HG02970 (cell line): ENCODE measurements around the gene SLC22A24.
"Not testable (repeated sequence)": the region's sequence is repeated elsewhere in the genome, so short reads cannot be mapped to it uniquely, and the experiment has no call there.

Source experiments
- ATAC-seq: cut with Tn5 transposase; IDR thresholded peaks from one replicate; pipeline ENCODE4 v1.9.1; 2021; ENCODE audit warnings: mild to moderate bottlenecking, moderate library complexity, moderate number of reproducible peaks; ENCODE audit not compliant: unreplicated experiment, low FRiP score

Gene SLC22A24, protein sequence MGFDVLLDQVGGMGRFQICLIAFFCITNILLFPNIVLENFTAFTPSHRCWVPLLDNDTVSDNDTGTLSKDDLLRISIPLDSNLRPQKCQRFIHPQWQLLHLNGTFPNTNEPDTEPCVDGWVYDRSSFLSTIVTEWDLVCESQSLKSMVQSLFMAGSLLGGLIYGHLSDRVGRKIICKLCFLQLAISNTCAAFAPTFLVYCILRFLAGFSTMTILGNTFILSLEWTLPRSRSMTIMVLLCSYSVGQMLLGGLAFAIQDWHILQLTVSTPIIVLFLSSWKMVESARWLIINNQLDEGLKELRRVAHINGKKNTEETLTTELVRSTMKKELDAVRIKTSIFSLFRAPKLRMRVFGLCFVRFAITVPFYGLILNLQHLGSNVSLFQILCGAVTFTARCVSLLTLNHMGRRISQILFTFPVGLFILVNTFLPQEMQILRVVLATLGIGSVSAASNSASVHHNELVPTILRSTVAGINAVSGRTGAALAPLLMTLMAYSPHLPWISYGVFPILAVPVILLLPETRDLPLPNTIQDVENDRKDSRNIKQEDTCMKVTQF

GRCh38 chr11:63144121-63144520, at the start of gene SLC22A24:
SLC22A24 (minus strand) TSS chr11:63144221; CDS start chr11:63143779, 442 bp downstream.
- no peak for ATAC-seq

GRCh38 chr11:63180536-63180935, 36.5 kb upstream of the SLC22A24 start:
- ATAC-seq = no peak

DNA sequence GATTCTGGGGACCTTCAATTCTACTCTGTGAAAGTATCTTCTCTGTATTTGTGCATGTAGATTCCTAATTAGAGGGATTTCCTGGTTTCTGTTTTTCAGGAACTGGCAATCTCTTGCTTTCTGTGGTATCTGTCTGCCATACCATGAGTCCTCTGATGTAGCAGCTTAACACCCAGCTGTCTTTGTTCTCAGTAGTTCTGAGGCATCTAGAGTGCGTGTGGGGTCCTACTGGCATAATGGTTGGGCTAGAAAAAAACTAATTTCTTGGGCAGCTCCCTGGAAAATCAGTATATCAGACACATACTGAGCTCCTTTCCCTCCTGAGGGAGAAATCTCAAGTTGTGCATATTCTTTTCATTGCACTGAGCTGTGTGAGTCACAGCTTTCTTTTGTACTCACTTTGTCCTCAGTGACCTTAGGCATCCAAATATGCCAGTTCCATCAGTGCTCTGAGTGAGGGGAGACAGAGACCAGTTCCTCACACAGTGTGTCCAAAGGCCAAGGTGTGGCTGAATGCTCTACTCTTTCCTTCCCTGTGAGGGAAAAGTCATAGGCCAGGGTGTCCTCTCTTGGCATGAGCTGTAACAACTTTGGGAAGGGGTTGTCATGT, 35.5 kb upstream of the SLC22A24 start:
- ATAC-seq = no peak

GRCh38 chr11:63177872-63178271, 33.9 kb upstream of the SLC22A24 start:
- no peak for ATAC-seq

- no peak for ATAC-seq
Measured at GRCh38 chr11:63165706-63166310, 21.8 kb upstream of the SLC22A24 start.

GRCh38 chr11:63155794-63156193, 11.8 kb upstream of the SLC22A24 start:
- no peak for ATAC-seq

DNA sequence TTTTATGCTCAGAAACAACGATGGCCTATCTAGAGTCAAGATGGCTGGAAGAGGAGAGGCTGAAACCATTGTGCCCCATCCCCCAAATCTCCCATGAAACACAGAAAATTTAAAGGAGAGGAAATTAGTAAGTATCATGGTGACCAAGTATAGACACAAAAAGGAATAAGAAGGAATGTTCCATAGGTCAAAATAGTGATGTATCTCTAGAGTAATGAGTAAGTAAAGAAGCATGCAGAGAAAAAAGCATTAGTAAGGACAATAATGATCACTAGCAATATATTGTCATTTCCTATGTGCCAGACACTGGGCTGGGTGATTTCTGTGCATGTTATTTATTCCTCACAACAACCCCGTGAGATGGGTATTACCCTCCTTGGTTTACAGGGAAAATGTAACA, 2.6 kb upstream of the SLC22A24 start:
- ATAC-seq = no peak

GRCh38 chr11:63142459-63142858, 1.6 kb downstream of the SLC22A24 start:
- no peak for ATAC-seq

DNA sequence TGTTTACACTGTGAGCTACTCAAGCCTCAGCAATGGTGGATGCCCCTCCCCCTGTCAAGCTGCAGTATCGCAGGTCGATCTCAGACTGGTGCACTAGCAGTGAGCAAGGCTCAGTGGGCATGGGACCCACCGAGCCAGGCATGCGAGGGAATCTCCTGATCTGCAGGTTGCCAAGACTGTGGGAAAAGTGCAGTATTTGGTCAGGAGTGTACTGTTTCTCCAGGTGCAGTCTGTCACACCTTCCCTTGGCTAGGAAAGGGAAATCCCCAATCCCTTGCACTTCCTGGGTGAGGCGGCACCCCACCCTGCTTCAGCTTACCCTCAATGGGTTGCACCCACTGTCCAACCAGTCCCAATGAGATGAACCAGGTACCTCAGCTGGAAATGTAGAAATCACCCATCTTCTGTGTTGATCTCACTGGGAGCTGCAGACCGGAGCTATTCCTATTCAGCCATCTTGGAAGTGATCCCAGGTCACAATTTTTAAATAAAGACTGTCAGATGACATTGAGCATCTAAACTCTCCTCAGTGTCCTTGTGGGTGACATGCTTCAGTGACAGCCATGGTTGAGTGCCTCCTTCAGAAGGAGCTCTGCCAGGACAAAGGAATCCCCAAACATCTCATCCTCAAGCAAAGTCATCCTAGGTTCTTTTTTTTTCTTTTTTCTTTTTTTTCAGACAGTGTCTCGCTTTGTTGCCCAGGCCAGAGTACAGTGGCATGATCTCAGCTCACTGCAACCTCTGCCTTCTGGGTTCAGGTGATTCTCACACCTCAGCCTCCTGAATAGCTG, 10.8 kb downstream of the SLC22A24 start:
- ATAC-seq = no peak

GRCh38 chr11:63099555-63099954, 44.5 kb downstream of the SLC22A24 start:
- ATAC-seq = no peak

GRCh38 chr11:63080682-63081081, 63.3 kb downstream of the SLC22A24 start:
- no peak for ATAC-seq

DNA sequence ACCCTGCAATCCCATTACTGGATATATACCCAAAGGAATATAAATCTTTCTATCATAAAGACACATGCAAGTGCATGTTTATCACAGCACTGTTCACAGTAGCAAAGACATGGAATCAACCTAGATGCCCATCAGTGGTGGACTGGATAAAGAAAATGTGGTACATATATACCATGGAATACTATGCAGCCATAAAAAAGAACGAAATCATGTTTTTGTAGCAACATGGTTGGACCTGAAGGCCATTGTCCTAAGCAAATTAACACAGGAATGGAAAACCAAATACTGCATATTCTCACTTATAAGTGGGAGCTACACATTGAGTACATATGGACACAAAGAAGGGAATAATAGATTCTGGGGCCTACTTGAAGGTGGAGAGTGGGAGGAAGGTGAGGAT, 97.8 kb downstream of the SLC22A24 start:
- ATAC-seq = not testable (repeated sequence)

- no peak for ATAC-seq
Measured at GRCh38 chr11:63042596-63042995, 101.4 kb downstream of the SLC22A24 start.

DNA sequence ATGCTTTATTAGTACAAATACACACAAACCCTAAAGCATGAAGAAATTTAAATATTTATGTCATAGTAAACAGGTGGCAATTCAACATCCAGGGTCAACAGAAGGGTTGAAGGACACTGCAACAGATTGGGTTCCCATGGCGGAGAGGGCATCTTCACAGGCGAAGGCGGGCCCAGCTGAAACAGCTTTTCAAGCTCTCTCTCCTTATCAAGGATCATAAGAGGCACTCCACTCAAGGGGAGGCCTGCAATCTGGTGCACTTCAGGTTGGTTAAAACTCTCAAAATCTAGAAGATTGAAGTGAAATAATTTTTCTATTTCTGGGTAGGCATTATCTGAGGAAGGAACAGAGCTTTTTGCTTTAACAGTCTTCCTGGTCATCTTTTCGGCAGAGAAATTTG, 111.6 kb downstream of the SLC22A24 start:
- ATAC-seq = no peak
